Endothelial cell (in vitro differentiated cells): ENCODE measurements around the gene EPHA2. TPM values are rescaled to one million over a fixed set of nuclear protein-coding genes. Genes with fewer than 3 reads are reported as not detected.
"Not testable (repeated sequence)": the region's sequence is repeated elsewhere in the genome, so short reads cannot be mapped to it uniquely, and the experiment has no call there.

Source experiments
- DNase-seq: peaks from one replicate; pipeline ENCODE4 v3.0.0; 2021; ENCODE audit warnings: low spot score
- H3K27ac Mint-ChIP-seq: one replicate; pipeline ENCODE4 v1.8.0; 2021; ENCODE audit warnings: mixed read lengths, inconsistent platforms; ENCODE audit not compliant: unreplicated experiment
- H3K27me3 Mint-ChIP-seq: one replicate; pipeline ENCODE4 v1.8.0; 2021; ENCODE audit warnings: mild to moderate bottlenecking, moderate library complexity, mixed read lengths, inconsistent platforms; ENCODE audit not compliant: unreplicated experiment
- H3K36me3 Mint-ChIP-seq: one replicate; pipeline ENCODE4 v1.8.0; 2021; ENCODE audit warnings: mild to moderate bottlenecking, low read depth, mixed read lengths, inconsistent platforms; ENCODE audit not compliant: unreplicated experiment
- H3K4me1 Mint-ChIP-seq: one replicate; pipeline ENCODE4 v1.8.0; 2021; ENCODE audit warnings: mild to moderate bottlenecking, mixed read lengths, inconsistent platforms; ENCODE audit not compliant: unreplicated experiment
- H3K4me3 Mint-ChIP-seq: one replicate; pipeline ENCODE4 v1.8.0; 2021; ENCODE audit warnings: mild to moderate bottlenecking, mixed read lengths, inconsistent platforms; ENCODE audit not compliant: unreplicated experiment
- H3K9me3 Mint-ChIP-seq: one replicate; pipeline ENCODE4 v1.8.0; 2021; ENCODE audit warnings: mixed read lengths, inconsistent platforms; ENCODE audit not compliant: unreplicated experiment
- total RNA-seq: library from RNA; stranded (reverse); fragmentation: NEBNext Ultra II Directional; extraction: Animal tissue kit (Norgen Biotek cat#: 25700); gene quantifications from one replicate; pipeline ENCODE4 v1.2.1, GENCODE V29; 2021; ENCODE audit not compliant: unreplicated experiment
- TF ChIP-seq, protein P1 (sequence below): fragments of 200-600 bp; sonication (generic); IDR thresholded peaks from one replicate; pipeline ENCODE4 v1.5.0; 2021; ENCODE audit warnings: antibody characterized with exemption; ENCODE audit not compliant: unreplicated experiment

EPHA2 gene
- total RNA-seq, 1 donor from 2014 or later, result 109 TPM

DNA sequence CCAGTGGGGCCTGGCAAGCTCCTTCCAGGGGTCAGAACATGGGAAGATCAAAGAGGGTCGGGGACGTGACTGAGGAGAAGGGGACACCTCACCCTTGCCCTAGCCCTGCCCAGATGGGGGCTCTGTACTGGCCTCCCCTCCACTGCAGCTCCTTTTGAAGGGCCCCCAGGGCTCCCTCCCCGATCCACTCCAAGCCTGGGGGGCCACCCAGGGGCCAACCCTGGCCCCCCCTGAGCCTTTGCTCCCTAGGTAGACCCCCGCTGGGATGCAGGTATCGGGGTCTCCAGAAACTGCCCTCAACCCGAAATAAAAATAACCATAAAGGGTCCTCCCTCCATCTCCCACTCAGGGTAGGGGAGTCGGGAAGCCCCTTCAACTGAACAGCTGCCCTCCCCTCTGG, 45.0 kb downstream of the EPHA2 start:
- Mint-ChIP-seq H3K9me3 (no peaks in the 10 kb centered on the region), H3K4me3 (no peak overlapping the region), H3K27ac (no peak overlapping the region), H3K36me3 (peaks cover 13% of the 10 kb centered on the region), H3K4me1 (peaks cover 14% of the 10 kb centered on the region), H3K27me3 (peaks cover 10% of the 10 kb centered on the region)
- TF ChIP-seq, protein P1, sequence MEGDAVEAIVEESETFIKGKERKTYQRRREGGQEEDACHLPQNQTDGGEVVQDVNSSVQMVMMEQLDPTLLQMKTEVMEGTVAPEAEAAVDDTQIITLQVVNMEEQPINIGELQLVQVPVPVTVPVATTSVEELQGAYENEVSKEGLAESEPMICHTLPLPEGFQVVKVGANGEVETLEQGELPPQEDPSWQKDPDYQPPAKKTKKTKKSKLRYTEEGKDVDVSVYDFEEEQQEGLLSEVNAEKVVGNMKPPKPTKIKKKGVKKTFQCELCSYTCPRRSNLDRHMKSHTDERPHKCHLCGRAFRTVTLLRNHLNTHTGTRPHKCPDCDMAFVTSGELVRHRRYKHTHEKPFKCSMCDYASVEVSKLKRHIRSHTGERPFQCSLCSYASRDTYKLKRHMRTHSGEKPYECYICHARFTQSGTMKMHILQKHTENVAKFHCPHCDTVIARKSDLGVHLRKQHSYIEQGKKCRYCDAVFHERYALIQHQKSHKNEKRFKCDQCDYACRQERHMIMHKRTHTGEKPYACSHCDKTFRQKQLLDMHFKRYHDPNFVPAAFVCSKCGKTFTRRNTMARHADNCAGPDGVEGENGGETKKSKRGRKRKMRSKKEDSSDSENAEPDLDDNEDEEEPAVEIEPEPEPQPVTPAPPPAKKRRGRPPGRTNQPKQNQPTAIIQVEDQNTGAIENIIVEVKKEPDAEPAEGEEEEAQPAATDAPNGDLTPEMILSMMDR, result no peak
- no peak for DNase-seq

DNA sequence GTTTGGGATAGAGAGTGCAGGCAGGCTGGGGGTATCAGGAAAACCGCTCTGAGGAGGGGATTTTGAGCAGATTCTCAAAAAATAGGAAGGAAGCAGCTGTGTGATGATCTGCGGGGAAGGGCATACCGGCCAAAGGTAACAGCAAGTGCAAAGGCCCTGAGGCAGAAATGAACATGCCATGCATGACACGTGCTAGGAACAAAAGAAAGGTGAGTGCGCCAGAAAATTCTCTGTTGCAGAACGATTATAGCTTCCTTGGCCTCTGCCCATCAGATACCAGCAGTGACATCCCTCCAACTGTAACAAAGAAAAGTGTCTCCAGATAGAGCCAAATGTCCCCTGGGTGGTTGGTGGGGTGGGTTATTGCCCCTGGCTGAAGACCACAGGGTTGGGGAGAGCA, 45.4 kb downstream of the EPHA2 start:
- Mint-ChIP-seq H3K27ac (no peak overlapping the region), H3K4me1 (peaks cover 14% of the 10 kb centered on the region), H3K27me3 (peaks cover 10% of the 10 kb centered on the region), H3K9me3 (no peaks in the 10 kb centered on the region), H3K4me3 (no peak overlapping the region), H3K36me3 (peaks cover 13% of the 10 kb centered on the region)
- TF ChIP-seq, protein P1, result no peak
- no peak for DNase-seq

DNA sequence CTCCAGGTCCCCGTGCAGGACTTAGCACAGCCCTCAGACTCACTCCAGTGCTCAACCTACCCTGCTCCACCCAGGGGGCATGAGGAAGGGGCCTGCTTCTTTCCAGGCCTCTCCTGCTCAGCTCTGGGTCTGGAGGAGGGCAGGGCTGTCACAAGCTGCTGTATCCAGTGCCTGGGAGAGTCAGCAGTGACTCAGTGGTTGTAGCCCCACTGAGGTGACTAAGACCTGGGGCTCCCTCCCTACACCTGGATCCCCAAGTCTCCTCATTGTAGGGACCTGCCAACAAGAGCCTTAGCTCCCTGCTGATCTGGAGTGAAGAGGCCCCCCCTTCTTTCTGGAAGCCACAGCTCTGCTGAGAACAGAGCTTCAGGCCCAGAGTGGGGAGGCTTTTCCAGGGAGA, 46.3 kb downstream of the EPHA2 start:
- peaks cover 13% of the 10 kb centered on the region for H3K36me3 Mint-ChIP-seq
- H3K27me3 Mint-ChIP-seq, result peaks cover 10% of the 10 kb centered on the region
- DNase-seq, result no peak
- no peak overlapping the region for H3K4me3 Mint-ChIP-seq
- no peak overlapping the region for H3K27ac Mint-ChIP-seq
- no peaks in the 10 kb centered on the region for H3K9me3 Mint-ChIP-seq
- H3K4me1 Mint-ChIP-seq, result peaks cover 14% of the 10 kb centered on the region
- TF ChIP-seq, protein P1, result no peak

DNA sequence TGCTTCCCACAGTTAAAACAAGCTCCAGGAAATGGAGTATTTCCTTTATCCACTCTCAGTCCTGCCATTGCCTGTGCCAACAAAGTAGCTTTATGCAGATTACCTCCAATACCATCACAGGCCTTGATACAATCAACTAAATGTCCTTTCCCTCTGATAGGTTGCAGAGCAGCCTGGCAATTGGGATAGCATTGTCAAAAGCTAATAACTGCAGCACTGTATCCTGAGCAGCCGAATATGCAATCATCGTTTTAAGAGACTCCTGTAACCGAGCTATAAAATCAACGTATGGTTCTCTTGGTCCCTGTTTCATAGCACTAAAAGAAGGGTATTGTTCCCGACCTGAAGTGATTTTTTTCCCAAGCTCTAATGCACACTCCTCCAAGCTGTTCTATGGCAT, 48.8 kb downstream of the EPHA2 start:
- peak overlapping the region; percentile 72 for H3K27ac Mint-ChIP-seq
- H3K9me3 Mint-ChIP-seq, H3K4me3 Mint-ChIP-seq, DNase-seq: not testable (repeated sequence)
- H3K36me3 Mint-ChIP-seq, result peaks cover 13% of the 10 kb centered on the region
- H3K27me3 Mint-ChIP-seq, result peaks cover 13% of the 10 kb centered on the region
- H3K4me1 Mint-ChIP-seq, result peaks cover 14% of the 10 kb centered on the region

DNA sequence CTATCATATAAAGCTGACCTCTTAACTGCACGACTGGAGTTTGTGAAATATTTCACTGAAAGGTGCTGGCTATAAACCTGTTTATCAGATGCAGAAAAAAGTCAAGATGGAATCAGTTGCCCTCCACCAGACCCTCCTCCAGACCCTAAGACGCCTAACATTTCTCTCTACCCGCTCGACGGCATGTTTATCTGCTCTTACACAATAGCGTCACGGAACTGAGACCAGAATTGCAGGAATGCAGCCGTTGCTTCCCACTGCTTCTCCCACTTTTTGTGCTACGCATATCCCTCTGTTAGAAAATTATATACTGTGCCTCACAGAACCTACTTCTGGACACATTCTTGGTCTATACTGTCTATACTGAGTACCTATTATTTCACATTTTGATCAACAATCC, 54.2 kb downstream of the EPHA2 start:
- no peak overlapping the region for H3K4me3 Mint-ChIP-seq
- H3K4me1 Mint-ChIP-seq, result peaks cover 4% of the 10 kb centered on the region
- TF ChIP-seq, protein P1, result no peak
- peaks cover 6% of the 10 kb centered on the region for H3K27me3 Mint-ChIP-seq
- H3K9me3 Mint-ChIP-seq, result no peaks in the 10 kb centered on the region
- peaks cover 4% of the 10 kb centered on the region for H3K36me3 Mint-ChIP-seq
- no peak overlapping the region for H3K27ac Mint-ChIP-seq
- no peak for DNase-seq

DNA sequence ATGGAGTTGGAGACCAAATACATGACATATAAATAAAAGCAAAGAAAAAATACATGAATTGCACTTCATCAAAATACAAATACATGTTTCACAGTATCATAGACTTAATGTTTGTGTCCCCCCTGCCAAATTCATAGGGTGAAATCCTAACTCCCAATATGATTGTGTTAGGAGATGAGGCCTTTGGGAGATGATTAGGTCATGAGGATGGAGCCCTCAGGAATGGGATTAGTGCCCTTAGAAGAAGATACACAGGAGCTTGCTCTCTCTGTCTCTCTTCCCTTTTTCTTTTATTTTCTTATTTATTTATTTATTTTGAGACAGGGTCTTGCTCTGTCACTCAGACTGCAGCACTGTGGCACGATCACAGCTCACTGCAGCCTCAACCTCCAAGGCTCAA, 56.5 kb downstream of the EPHA2 start:
- DNase-seq, result no peak
- TF ChIP-seq, protein P1, result no peak
- peaks cover 6% of the 10 kb centered on the region for H3K27me3 Mint-ChIP-seq
- H3K4me3 Mint-ChIP-seq, result no peak overlapping the region
- peaks cover 4% of the 10 kb centered on the region for H3K36me3 Mint-ChIP-seq
- no peaks in the 10 kb centered on the region for H3K9me3 Mint-ChIP-seq
- no peak overlapping the region for H3K27ac Mint-ChIP-seq
- peaks cover 3% of the 10 kb centered on the region for H3K4me1 Mint-ChIP-seq
